GM12891 (cell line): ENCODE data around the gene SIAH1.

Experiments used
- PAX5 ChIP-seq: IDR thresholded peaks from 2 replicates; pipeline ENCODE4 v1.6.1; 2011; ENCODE audit warnings: low read length, moderate library complexity, mild to moderate bottlenecking; ENCODE audit not compliant: insufficient read depth, severe bottlenecking
- POLR2A ChIP-seq: IDR thresholded peaks from 2 replicates; pipeline ENCODE4 v1.6.1; 2011; ENCODE audit warnings: low read depth, low read length, control low read depth
- POLR2AphosphoS5 ChIP-seq: IDR thresholded peaks from 2 replicates; pipeline ENCODE4 v1.6.1; 2011; ENCODE audit warnings: low read depth, low read length, control low read depth
- TAF1 ChIP-seq: IDR thresholded peaks from 2 replicates; pipeline ENCODE4 v1.6.1; 2011; ENCODE audit warnings: low read depth, low read length, control low read depth

DNA sequence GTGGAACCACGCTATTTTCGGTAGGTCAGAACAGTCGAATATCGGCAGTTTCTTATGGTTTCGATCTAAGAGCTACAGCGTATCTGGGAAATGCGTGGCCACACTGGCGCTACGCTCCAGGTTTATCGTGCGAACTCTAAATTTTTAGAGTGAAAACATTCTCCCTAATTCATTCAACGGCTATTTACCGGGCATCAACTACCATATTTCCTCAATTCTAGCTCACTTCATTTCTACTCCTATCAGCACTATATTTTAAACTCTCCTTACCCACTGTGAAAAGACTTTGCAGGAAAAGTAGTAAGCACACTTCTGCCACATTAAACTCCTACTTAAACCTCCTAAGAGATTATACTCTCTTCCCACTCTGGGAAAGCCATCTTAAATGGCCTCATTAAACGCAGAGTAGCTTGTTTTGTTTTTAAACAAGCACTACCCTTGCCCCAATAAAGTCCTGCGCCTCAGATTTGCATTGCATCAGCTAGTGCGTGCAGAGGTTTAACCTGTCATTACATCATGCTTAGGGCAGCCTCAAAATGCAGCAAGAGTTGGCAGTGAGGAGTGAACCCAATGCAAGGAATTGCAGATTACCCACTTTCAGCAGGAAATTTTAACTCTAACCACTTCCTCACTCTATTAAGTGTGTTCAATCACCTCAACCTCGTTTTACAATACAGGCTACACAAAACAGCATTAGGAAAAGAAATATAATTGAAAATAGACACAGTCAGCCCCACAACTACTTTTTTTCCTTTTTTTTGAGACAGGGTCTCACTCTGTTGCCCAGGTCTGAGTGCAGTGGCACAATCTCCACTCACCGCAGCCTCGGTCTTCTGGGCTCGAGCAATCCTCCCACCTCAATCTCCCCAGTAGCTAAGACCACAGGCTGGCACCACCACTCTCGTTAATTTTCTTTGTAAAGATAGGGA lies 18.8 kb downstream of the SIAH1 start:
- TF ChIP-seq POLR2A (0 out of 2 replicates have a peak, but pooled peaks have one; percentile 19), TAF1 (peak; percentile 34; the same call in 1 of the 2 replicates), POLR2AphosphoS5 (no peak), PAX5 (no peak)
